ENCODE data around the gene SORL1.
"Not testable (repeated sequence)": the region's sequence is repeated elsewhere in the genome, so short reads cannot be mapped to it uniquely, and the experiment has no call there.

SORL1 gene

DNA sequence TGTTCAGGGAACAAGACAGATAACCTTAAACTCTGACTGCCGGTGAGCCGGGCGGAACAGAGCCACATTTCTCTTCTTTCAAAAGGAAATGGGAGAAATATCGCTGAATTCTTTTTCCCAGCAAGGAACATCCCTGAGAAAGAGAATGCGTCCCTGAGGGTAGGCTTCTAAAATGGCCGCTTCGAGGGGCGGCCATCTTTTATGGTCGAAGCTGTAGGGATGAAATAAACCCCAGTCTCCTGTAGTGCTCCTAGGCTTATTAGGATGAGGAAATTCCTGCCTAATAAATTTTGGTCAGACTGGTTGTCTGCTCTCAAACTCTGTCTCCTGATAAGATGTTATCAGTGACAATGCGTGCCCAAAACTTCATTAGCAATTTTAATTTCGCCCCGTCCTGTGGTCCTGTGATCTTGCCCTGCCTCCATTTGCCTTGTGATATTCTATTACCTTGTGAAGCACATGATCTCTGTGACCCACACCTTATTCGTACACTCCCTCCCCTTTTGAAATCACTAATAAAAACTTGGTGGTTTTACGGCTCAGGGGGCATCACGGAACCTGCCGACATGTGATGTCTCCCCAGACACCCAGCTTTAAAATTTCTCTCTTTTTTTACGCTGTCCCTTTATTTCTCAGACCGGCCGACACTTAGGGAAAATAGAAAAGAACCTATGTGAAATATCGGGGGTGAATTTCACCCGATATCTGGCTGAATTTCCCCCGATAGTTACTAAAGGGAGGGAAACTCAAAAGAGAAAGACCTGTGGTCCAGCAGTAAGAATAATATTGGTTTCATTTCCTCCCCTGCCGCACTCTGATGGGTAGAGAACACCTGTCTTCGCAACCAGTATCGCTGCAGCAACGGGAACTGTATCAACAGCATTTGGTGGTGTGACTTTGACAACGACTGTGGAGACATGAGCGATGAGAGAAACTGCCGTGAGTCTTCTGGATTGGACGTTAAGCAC, 117.5 kb downstream of the SORL1 start:
- not testable (repeated sequence) for DNase-seq

DNA sequence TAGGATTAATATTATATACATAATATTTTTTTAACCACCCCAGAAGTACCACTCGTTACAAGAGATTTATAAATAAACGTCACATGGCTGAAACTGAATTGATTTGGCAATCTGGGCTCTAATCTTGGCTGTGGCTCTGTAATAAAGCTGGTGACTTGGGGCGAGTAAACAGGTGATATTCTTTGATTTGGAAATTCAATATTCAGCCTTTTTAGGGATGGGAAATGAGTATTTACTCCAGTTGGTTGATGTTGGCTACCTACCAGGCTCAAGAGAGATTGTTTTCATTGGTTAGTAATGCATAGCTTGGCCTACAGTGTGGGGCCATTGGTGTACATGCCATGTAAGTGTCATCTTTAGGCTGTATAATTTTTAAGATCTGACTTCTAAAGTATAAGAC, 118.3 kb downstream of the SORL1 start:
- DNase-seq = no peak

DNA sequence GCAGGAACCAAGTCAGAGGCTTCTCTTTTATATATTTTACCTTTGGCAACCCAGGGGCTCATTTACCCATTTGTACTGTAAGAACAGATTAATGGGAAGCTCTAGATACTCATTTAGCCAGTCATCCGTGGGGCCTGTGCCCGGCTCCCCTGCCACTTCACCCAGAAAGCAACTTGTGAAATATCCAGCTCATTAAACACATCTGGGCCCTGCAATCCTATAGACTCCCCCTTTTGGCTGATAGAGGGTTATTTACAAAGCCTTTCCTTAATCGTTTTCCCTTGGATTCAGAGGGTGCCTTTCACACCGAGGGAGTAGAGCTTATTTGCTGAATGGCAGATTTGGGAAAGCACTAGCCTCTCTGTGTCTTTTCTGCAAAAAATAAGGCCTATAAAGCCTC, 119.4 kb downstream of the SORL1 start:
- DNase-seq = no peak

DNA sequence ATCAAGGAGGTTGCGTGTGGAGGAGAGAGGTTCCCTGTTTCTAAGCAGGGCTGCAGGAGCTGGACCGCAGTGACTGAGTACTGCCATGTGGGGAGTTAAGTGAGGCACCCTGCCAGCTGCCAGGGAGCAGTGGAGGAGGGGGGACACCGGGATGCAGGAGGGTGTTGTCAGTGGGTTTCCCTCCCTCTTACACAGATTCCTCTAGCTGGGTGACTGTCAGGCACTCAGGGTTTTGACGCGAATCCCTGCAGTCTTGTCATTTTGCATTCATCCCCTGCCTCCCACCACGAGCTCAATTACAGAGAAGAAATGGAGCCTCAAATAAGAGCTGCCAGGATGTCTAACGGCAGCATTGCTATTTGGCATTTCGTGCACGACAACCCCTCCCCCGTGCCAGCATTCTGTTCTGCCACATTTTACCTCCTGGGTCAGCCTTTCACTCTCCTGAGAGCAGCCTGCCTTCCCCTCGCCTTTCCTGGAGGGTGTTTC, 120.5 kb downstream of the SORL1 start:
- DNase-seq = no peak

- DNase-seq = no peak
Observed at GRCh38 chr11:121574801-121575200, 122.7 kb downstream of the SORL1 start.

DNA sequence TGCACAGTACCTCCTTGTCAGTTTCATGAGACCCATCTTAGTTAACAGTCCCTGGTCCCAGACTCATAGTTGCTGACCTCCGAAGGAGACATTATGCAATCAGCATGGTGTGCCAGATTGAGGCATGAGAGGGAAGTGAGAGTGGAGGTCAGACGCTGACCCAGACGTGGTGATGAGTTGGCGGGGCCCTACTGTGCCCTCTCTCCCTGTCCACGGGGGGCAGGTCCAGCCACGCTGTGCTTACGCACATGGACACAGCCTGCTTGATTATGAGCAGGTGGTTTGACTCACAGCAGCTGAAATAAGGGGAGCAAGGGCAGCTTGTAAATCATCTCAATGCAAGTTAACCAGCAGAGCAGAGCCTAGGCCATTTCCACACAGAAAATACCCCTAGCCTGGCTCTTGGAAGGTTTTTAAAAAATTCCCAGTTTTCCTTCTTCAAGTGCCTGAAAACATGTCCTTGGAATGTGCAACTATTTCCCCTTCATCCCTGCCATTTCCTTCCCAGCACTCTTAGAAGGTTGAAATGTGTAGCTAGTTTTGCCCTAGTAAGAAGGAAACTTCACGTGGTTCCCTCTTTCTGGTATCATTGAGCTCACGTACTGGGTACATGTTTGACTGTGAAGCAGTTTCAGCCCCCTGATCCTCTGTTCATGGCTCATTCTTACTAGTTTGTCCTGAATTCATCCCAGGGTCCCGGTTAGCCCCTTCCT, 123.3 kb downstream of the SORL1 start:
- no peak for DNase-seq

GRCh38 chr11:121575963-121576290, 123.8 kb downstream of the SORL1 start:
- no peak for DNase-seq

DNA sequence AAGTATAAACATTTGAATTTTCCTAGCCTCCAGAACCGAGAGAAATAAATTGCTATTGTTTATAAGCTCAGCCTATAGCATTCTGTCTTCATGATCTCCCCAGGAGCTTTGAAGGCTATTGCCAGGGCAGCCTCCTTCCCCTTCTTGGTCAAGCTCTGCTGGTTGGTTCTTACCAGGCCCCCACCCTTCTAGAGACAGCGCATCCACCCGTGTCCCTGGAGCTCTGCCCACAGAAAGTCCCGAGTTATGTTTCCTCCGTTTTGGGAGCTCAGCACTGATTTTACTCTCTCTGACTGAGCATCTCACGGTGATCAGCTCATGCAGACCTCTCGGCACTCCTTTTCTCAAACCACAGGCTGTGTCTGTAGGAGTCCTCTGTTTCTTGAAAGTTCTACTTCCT, 124.4 kb downstream of the SORL1 start:
- DNase-seq = no peak

DNA sequence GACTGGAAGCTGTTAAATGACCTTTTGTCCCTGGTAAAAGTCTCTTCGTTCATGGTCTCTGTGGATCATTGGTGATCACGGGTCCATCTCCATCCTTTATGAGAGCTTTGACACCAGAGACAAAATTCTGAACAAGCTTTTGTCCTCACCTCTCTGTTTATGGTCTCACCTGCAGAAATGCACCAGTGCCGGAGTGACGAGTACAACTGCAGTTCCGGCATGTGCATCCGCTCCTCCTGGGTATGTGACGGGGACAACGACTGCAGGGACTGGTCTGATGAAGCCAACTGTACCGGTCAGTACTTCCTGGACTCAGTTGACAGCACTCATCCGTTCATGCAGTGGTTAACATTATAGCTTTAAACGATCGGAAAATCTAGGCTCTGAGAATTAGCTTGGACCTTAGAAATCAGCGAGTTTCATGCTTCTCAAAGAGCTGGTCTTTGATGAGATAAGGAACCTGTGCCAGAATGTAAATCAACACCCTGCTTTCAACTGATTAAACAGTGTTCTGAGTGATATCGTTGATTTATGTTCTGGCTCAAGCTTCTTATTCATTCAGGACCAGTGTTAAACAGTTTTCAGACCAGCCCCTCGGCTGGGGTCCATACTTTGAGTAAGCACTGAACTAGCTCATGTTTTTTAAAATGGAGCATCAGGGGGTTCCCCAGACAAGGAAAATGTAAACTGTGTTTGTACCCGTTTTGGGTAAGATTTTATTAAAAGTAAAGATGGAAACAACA, 125.2 kb downstream of the SORL1 start:
- DNase-seq = no peak

DNA sequence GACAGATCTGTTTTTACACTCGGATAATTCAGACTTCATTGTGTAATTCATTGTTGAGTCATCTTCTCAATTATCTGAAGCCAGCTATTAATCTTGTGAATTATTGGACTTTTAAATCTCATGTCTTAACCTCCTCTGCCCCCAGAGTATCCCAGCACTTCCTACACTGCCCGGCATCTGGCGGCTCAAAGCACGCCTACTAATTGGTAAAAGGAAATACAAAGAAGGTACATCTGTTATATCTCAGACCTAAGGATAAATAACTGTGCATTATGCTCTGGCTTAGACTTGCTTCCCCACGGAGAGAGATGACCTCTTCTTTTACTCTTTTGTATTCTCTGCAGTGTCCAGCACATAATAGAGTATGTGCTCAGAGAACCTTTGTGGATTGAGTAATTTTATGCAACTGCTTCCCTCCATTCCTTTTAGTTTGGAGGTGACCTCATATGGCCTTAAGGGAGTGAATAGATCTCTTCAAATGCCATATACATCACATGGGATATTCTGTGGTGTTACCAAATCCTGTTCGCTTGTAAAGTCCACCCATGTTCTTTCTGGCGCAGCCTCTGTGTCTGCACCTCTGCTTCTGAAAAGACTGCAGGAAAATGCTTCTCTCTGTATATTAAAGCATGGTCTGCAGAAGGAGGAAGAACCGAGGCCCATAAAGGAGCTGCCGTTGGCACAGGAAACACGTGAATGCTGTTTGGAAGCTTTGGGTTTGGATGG, 126.3 kb downstream of the SORL1 start:
- no peak for DNase-seq

- DNase-seq = no peak
Observed at GRCh38 chr11:121580154-121580553, 128.0 kb downstream of the SORL1 start.

DNA sequence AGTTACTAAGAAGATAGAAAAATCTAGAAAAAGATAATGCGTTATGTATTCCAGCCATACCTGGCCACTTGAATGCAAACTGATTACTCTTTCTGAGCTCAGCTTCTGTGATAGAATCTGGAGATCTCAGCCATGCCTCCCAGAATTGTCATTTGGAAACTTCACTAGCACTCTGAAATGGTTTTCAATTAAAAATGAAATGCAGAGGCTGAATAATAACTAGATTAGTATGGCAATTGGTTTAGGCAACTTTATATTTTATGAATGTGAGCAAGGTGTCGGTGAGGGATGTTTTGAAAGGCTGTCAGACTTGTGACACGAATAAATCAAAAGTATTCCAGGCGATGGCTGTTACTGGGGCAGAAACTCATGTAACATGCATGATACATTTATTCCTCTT, 129.5 kb downstream of the SORL1 start:
- DNase-seq = no peak

GRCh38 chr11:121582296-121582695, 130.2 kb downstream of the SORL1 start:
- no peak for DNase-seq

DNA sequence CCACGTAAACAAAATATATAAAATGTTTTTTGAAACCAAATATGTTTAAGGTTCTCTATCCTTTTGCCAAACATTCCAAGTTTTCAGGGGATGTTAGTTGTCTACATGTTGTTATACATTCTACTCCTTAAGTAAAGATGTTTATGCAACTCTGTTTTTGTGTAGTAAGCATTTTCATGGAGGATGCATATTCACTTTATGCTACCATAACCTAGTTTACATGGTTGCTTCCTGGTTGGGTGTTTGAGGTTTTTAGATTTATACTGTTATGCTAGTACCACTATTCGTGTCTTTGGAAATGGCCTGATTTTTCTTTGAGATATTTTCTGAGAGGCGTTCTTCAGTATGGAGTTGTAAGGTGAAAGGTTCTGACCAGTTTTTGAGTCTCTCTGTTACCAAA, 131.7 kb downstream of the SORL1 start:
- no peak for DNase-seq

- no peak for DNase-seq
Observed at GRCh38 chr11:121586750-121587149, 134.6 kb downstream of the SORL1 start.

DNA sequence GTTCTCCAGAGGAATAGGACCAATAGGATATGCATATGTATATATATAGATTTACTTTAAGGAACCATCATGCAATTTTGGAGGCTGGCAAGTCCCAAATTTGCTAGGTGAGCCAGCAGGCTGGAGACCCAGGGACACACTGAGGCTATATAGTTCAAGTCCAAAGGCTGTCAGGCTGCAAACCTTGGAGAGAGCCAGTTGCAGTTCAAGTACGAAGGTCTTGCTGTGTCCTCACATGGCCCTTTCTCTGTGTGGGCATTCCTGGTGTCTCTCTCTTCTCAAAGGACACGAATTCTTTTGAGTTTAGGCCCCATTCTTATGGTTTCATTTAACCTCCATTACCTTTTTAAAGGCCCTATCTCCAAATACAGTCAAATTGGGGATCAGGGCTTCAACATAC, 135.1 kb downstream of the SORL1 start:
- DNase-seq = no peak

GRCh38 chr11:121588747-121589146, 136.6 kb downstream of the SORL1 start:
- DNase-seq = no peak

- no peak for DNase-seq
Observed at GRCh38 chr11:121589946-121590537, 137.9 kb downstream of the SORL1 start.

GRCh38 chr11:121590772-121591404, 138.8 kb downstream of the SORL1 start:
- DNase-seq = no peak

- DNase-seq = peak; percentile 60
Observed at GRCh38 chr11:121591405-121592033, 139.4 kb downstream of the SORL1 start.

- no peak for DNase-seq
Observed at GRCh38 chr11:121592708-121593107, 140.6 kb downstream of the SORL1 start.

Measured in COR-L47 (cell line).